HG03280 (cell line): Measurements from ENCODE around the gene EPS15.
"Not testable (repeated sequence)": the region's sequence is repeated elsewhere in the genome, so short reads cannot be mapped to it uniquely, and the experiment has no call there.

ENCODE experiments used
- ATAC-seq: cut with Tn5 transposase; IDR thresholded peaks from one replicate; pipeline ENCODE4 v1.9.1; 2021; ENCODE audit warnings: mild to moderate bottlenecking, moderate library complexity; ENCODE audit not compliant: unreplicated experiment

Gene EPS15

GRCh38 chr1:51392241-51392640, 126.8 kb downstream of the EPS15 start:
- no peak for ATAC-seq

DNA sequence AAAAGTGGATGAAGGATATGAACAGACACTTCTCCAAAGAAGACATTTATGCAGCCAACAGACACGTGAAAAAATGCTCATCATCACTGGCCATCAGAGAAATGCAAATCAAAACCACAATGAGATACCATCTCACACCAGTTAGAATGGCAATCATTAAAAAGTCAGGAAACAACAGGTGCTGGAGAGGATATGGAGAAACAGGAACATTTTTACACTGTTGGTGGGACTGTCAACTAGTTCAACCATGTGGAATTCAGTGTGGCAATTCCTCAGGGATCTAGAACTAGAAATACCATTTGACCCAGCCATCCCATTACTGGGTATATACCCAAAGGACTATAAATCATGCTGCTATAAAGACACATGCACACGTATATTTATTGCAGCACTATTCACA, 128.4 kb downstream of the EPS15 start:
- ATAC-seq, result not testable (repeated sequence)

- ATAC-seq, result not testable (repeated sequence)
These were observed 131.8 kb downstream of the EPS15 start for GRCh38 chr1:51387288-51387687.

GRCh38 chr1:51386259-51386658, 132.8 kb downstream of the EPS15 start:
- ATAC-seq, result not testable (repeated sequence)

- ATAC-seq, result no peak
These were observed 133.3 kb downstream of the EPS15 start for GRCh38 chr1:51385776-51386175.

- no peak for ATAC-seq
These were observed 137.1 kb downstream of the EPS15 start for GRCh38 chr1:51381964-51382363.

DNA sequence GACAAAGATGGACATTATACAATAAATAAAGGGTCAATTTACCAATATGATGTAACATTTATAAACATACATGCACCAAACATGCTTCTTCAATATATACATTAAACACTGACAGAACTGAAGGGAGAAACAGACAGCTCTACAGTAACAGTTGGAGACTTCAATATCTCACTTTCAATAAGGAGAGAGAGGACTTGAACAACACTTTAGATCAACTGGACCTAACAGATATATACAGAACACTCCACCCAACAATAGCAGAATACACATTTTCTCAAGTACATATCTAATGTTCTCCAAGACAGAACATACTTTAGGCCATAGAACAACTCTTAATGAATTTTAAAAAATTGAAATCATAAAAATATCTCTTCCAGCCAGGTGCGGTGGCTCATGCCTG, 138.1 kb downstream of the EPS15 start:
- ATAC-seq, result no peak

- ATAC-seq, result no peak
These were observed 140.2 kb downstream of the EPS15 start for GRCh38 chr1:51378871-51379270.

- ATAC-seq, result no peak
These were observed 145.2 kb downstream of the EPS15 start for GRCh38 chr1:51373898-51374297.

GRCh38 chr1:51372561-51372960, 146.5 kb downstream of the EPS15 start:
- no peak for ATAC-seq

DNA sequence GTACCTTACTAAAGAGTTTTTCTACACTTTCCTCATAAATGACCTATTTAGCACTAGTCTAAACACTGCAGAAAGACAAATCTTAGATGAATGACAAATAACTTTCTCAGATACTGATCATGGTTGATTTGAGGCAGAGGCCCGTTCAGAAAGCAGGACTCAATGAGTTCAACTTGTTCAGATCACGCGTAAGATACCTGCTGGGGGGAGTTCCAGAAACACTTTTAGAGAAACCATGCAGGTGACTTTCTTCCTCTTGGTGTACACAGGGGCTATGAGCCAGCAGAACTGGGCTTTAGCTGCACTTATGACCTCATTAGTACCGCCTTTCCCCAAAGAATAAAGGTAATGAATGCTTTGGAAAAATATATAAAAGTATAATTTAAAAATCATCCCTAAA, 149.9 kb downstream of the EPS15 start:
- ATAC-seq, result no peak

GRCh38 chr1:51365774-51366173, 153.3 kb downstream of the EPS15 start:
- no peak for ATAC-seq

- no peak for ATAC-seq
These were observed 159.2 kb downstream of the EPS15 start for GRCh38 chr1:51359879-51360278.

GRCh38 chr1:51355382-51355781, 163.7 kb downstream of the EPS15 start:
- no peak for ATAC-seq

DNA sequence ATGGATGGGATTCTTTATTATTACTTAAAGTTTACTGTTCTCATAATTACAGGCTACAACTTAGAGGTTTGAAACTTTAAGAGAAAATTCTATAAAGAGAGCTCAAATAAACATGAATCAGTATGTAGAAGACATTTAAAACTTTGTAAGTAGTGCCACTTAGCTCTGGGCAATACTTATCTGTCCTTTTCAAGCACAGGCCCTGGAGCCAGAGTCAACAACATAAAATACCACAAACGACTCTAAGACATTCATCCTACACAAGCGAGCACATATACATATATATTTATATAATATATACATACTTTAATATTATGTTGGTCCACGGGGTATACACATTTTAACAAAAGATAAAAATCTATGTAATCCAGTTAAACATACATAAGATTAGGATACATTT, 164.7 kb downstream of the EPS15 start:
- ATAC-seq, result no peak

DNA sequence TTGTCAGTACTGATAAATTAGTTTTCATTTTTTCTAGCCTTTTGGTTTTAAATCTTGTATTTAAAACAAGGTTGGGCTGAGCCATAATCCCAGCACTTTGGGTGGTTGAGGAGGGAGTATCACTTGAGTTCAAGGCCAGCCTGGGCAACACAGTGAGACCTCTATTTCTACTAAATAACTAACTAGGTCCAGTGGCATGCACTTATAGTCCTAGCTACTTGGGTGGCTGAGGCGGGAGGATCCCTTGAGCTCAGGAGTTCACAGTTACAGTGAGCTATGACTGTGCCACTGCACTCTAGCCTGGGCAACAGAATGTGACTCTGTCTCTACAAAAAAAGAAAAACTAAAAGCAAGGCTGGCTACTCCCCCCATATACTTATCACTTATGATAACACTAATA, 167.2 kb downstream of the EPS15 start:
- ATAC-seq, result no peak

GRCh38 chr1:51349862-51350261, 169.2 kb downstream of the EPS15 start:
- no peak for ATAC-seq

- ATAC-seq, result no peak
These were observed 170.9 kb downstream of the EPS15 start for GRCh38 chr1:51348147-51348527.

DNA sequence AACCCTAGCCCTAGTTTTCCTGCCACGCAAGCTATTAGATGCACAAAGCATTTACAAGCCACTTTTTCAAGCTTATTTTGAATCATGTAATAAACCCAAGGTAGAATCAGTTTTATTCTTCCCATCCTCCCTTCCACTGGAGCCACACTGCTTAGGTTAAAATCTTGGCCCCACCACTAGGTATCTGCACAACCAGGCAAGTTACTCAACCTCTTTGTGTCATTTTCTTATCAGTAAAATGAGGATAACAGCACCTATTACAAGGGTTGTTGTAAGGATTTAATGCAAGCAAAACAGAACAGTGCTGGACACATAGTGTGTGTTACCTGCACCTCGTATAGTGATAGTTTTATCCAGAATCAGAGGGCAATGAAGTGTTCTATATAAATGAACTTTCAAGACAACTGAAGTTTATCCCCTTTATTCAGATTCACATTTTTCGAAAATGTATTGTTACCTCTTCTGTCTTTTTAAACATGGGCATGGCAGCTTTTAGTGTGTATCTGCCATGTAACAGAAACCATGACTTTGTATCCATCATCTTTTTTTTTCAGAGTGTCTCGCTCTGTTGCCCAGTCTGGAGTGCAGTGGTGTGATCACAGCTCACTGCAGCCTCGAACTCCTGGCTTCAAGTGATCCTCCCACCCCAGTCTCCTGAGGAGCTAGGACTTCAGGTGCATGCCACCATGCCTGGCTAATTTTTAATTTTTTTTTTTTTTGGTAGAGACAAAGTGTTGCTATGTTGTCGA, 171.5 kb downstream of the EPS15 start:
- no peak for ATAC-seq

DNA sequence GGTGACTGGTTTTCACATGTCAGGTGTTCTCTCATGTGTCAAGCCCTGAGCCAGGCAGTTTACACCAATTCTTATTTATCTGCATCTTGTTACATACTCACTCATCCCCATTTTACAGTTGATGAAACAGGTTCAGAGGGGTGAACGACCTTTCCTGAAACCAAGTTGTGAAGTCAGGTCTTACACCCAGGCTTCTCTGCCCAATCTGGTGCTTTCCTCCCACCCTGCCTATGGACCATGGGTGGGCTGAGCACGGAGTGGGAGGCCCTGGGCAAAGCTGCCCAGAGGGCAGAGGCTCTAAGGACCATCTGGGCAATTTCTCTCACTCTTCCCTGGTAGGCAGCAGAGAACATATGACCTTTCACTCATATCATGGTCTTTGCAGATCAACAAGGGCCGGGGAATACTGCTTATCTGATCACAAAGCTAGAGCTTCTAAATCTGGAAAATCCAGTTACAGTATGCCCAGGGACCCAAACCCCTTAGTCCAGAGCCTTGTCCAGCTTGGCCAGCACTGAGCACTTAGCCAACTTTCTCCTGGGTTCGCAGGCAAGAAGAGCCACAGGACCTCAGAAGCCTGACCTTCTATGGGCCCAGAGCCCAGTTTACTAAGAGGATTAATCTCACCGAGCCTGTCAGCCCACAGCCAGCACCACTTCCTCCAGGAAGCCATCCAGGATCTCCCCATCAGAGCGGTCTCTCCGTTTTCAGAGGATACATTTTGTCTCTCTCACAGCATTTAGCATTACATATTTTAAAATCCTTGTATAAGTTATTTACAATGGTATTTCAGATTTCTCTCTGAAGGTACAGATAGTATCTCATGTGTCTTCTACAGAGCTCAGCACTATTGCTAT, 172.8 kb downstream of the EPS15 start:
- no peak for ATAC-seq

DNA sequence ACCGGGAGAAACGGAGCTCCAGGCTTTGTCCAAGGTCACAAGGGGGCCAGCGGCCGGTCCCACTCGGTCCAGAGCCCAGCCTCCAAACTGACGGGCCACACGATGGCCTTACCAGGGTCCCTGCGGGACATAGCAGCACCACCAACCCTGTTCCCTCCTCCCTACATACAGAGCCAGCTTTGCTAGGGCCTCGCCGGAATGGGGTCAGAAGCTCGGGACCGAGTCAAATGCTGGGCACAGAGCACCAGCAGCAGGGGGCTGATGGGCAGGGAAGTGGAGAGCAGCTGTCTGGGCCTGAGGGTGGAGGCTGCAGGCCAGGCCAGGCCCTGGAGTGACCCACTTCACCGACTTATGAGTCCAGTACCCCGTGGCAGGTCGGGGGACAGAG, 173.8 kb downstream of the EPS15 start:
- no peak for ATAC-seq

DNA sequence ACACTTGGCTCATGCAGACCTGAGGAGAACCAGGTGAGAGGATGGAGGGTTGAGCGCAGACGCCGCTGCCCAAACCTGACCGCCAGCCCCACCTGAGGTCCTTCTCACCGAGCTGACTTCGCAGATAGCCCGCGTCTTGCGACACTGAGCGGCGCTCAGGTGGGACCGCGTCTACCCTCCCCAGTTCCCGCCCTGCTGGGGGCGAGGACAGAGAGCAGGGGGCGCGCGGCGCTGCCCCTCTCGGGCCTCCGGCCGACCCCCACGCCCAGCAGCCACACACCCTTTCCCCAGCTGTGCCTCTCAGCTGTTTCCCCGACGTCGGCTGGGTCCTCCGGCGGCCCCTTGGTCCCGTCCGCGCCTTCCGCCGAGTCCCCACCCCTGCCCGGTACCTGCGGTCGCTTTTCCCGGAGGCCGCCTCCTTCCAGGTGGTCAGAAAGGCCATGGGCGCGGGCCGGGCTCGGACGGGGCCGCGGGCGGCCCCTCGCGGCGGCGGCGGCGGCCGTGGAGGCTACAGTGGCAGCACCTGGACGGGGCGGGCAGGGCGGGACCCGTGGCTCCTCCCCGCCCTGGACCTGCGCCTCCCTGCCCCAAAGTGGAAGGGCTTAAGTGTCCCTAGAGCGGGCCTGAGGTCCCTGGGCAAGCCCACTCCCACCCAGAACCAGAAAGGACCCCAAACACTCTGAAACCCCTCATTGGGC, 174.3 kb downstream of the EPS15 start:
- ATAC-seq, result no peak
